ENCODE results near the gene TBXA2R.

Gene TBXA2R

GRCh38 chr19:3556423-3556977, 50.2 kb downstream of the TBXA2R start:
- no peak for TF ChIP-seq RAD21 (IDR thresholded peaks at IDR 0.05; ENCODE audit: low read depth)
- no peak for TF ChIP-seq FOXM1 (IDR thresholded peaks at IDR 0.05; ENCODE audit: borderline replicate concordance, low read depth)
- TF ChIP-seq NFIC (IDR thresholded peaks at IDR 0.05) = no peak
- TF ChIP-seq YY1 (IDR thresholded peaks at IDR 0.05; ENCODE audit: low read depth) = no peak
- no peak for TF ChIP-seq CEBPB (IDR thresholded peaks at IDR 0.05)
- no peak for TF ChIP-seq TAF1 (IDR thresholded peaks at IDR 0.05; ENCODE audit: low read depth)
- TF ChIP-seq REST (IDR thresholded peaks at IDR 0.05; ENCODE audit: low read depth) = no peak
- no peak for TF ChIP-seq EGR1 (IDR thresholded peaks at IDR 0.05)
- no peak for TF ChIP-seq USF1 (IDR thresholded peaks at IDR 0.05)
- TF ChIP-seq TEAD4 (IDR thresholded peaks at IDR 0.05) = no peak
- no peak for TF ChIP-seq MAX (IDR thresholded peaks at IDR 0.05)
- no peak for TF ChIP-seq TCF12 (IDR thresholded peaks at IDR 0.05; ENCODE audit: low read depth)

GRCh38 chr19:3555653-3556422, 50.8 kb downstream of the TBXA2R start:
- no peak for TF ChIP-seq TAF1 (IDR thresholded peaks at IDR 0.05; ENCODE audit: low read depth)
- TF ChIP-seq CREB1 (IDR thresholded peaks at IDR 0.05; ENCODE audit: low read depth) = no peak
- no peak for TF ChIP-seq ZBTB7A (IDR thresholded peaks at IDR 0.05; ENCODE audit: low read depth)
- no peak for TF ChIP-seq TCF12 (IDR thresholded peaks at IDR 0.05; ENCODE audit: low read depth)
- no peak for TF ChIP-seq USF1 (IDR thresholded peaks at IDR 0.05)
- TF ChIP-seq CEBPB (IDR thresholded peaks at IDR 0.05) = no peak
- no peak for TF ChIP-seq EP300 (IDR thresholded peaks at IDR 0.05; ENCODE audit: borderline replicate concordance)
- TF ChIP-seq REST (IDR thresholded peaks at IDR 0.05; ENCODE audit: low read depth) = no peak
- TF ChIP-seq TEAD4 (IDR thresholded peaks at IDR 0.05) = no peak

GRCh38 chr19:3554254-3555083, 52.2 kb downstream of the TBXA2R start:
- TF ChIP-seq CEBPB (IDR thresholded peaks at IDR 0.05) (no peak), CREB1 (IDR thresholded peaks at IDR 0.05; ENCODE audit: low read depth) (no peak), REST (IDR thresholded peaks at IDR 0.05; ENCODE audit: low read depth) (no peak), TCF12 (IDR thresholded peaks at IDR 0.05; ENCODE audit: low read depth) (no peak), ZBTB7A (IDR thresholded peaks at IDR 0.05; ENCODE audit: low read depth) (no peak), EGR1 (IDR thresholded peaks at IDR 0.05) (no peak), MAX (IDR thresholded peaks at IDR 0.05) (no peak), EP300 (IDR thresholded peaks at IDR 0.05; ENCODE audit: borderline replicate concordance) (no peak), RAD21 (IDR thresholded peaks at IDR 0.05; ENCODE audit: low read depth) (no peak), YY1 (IDR thresholded peaks at IDR 0.05; ENCODE audit: low read depth) (no peak)

GRCh38 chr19:3551792-3552095, 54.9 kb downstream of the TBXA2R start:
- TF ChIP-seq USF1 (IDR thresholded peaks at IDR 0.05) (no peak), TAF1 (IDR thresholded peaks at IDR 0.05; ENCODE audit: low read depth) (no peak), TCF12 (IDR thresholded peaks at IDR 0.05; ENCODE audit: low read depth) (no peak), CREB1 (IDR thresholded peaks at IDR 0.05; ENCODE audit: low read depth) (no peak), ZBTB7A (IDR thresholded peaks at IDR 0.05; ENCODE audit: low read depth) (no peak), EGR1 (IDR thresholded peaks at IDR 0.05) (no peak), NFIC (IDR thresholded peaks at IDR 0.05) (no peak), MAX (IDR thresholded peaks at IDR 0.05) (no peak), FOXM1 (IDR thresholded peaks at IDR 0.05; ENCODE audit: borderline replicate concordance, low read depth) (no peak), YY1 (IDR thresholded peaks at IDR 0.05; ENCODE audit: low read depth) (no peak), CEBPB (IDR thresholded peaks at IDR 0.05) (no peak), EP300 (IDR thresholded peaks at IDR 0.05; ENCODE audit: borderline replicate concordance) (no peak), TEAD4 (IDR thresholded peaks at IDR 0.05) (no peak), RAD21 (IDR thresholded peaks at IDR 0.05; ENCODE audit: low read depth) (no peak), REST (IDR thresholded peaks at IDR 0.05; ENCODE audit: low read depth) (no peak)

Data from Ishikawa (cell line).